Loucy (cell line): ENCODE measurements around the gene KRAS.

Experiments
- H2AFZ ChIP-seq: fragments of 200-600 bp; sonication (generic); 2 replicates; pipeline ENCODE4 v1.6.0; 2016; ENCODE audit warnings: antibody characterized with exemption, mild to moderate bottlenecking, low read length, moderate library complexity
- H3F3A ChIP-seq: fragments of 200-600 bp; 2 replicates; pipeline ENCODE4 v1.6.0; 2016; ENCODE audit warnings: antibody characterized with exemption, low read depth, mild to moderate bottlenecking
- H3K27me3 ChIP-seq: fragments of 200-600 bp; sonication (generic); 2 replicates; pipeline ENCODE4 v1.6.1; 2014; ENCODE audit warnings: low read length, mild to moderate bottlenecking; ENCODE audit not compliant: insufficient read depth, poor library complexity, severe bottlenecking
- H3K36me3 ChIP-seq: fragments of 200-600 bp; sonication (generic); 2 replicates; pipeline ENCODE4 v1.6.1; 2016; ENCODE audit warnings: low read length; ENCODE audit not compliant: insufficient read depth
- H3K4me1 ChIP-seq: fragments of 200-600 bp; sonication (generic); 2 replicates; pipeline ENCODE4 v1.5.1; 2014; ENCODE audit warnings: low read length, mild to moderate bottlenecking; ENCODE audit not compliant: insufficient read depth, poor library complexity, severe bottlenecking
- H3K4me2 ChIP-seq: fragments of 200-600 bp; sonication (generic); 2 replicates; pipeline ENCODE4 v1.6.0; 2014; ENCODE audit warnings: antibody characterized with exemption, low read length, low read depth, mild to moderate bottlenecking; ENCODE audit not compliant: poor library complexity, severe bottlenecking
- H3K4me3 ChIP-seq: fragments of 200-600 bp; sonication (generic); 2 replicates; pipeline ENCODE4 v1.5.1; 2014; ENCODE audit warnings: low read length, mild to moderate bottlenecking, mixed read lengths; ENCODE audit not compliant: poor library complexity, severe bottlenecking
- H3K79me2 ChIP-seq: fragments of 200-600 bp; sonication (generic); 2 replicates; pipeline ENCODE4 v1.6.1; 2014; ENCODE audit warnings: low read length; ENCODE audit not compliant: insufficient read depth
- H3K9ac ChIP-seq: fragments of 200-600 bp; sonication (generic); 2 replicates; pipeline ENCODE4 v1.6.0; 2014; ENCODE audit warnings: mild to moderate bottlenecking, low read depth, low read length, moderate library complexity; ENCODE audit not compliant: poor library complexity, severe bottlenecking
- H3K9me2 ChIP-seq: fragments of 200-600 bp; sonication (generic); replicated peaks from 2 replicates; pipeline ENCODE4 v1.6.1; 2016; ENCODE audit warnings: low read depth, low read length, mixed read lengths
- H3K9me3 ChIP-seq: fragments of 200-600 bp; sonication (generic); 2 replicates; pipeline ENCODE4 v1.6.1; 2014; ENCODE audit warnings: mild to moderate bottlenecking, antibody characterized with exemption, low read length, low read depth; ENCODE audit not compliant: insufficient read depth
- H4K20me1 ChIP-seq: fragments of 200-600 bp; sonication (generic); 2 replicates; pipeline ENCODE4 v1.6.0; 2014; ENCODE audit warnings: antibody characterized with exemption, low read length, mild to moderate bottlenecking; ENCODE audit not compliant: insufficient read depth, poor library complexity, severe bottlenecking
- CTCF ChIP-seq: fragments of 200-600 bp; sonication (generic); conservative IDR thresholded peaks from 2 replicates; pipeline ENCODE4 v1.5.1; 2014; ENCODE audit warnings: mild to moderate bottlenecking, antibody characterized with exemption, low read length
- EZH2phosphoT487 ChIP-seq: fragments of 200-600 bp; IDR thresholded peaks from 2 replicates; pipeline ENCODE4 v1.6.1; 2018; ENCODE audit warnings: antibody characterized with exemption, mild to moderate bottlenecking, moderate library complexity, borderline replicate concordance

KRAS gene

GRCh38 chr12:25269701-25270100 lies 19.0 kb upstream of the KRAS start:
- Histone ChIP-seq H3K36me3 (no peaks in the 10 kb centered on the region), H3K9me3 (no peaks in the 10 kb centered on the region), H3K4me1 (peaks cover 6% of the 10 kb centered on the region), H2AFZ (peak overlapping the region; percentile 2; the same call in 1 of the 2 replicates), H3K9me2 (no peaks in the 10 kb centered on the region), H3K9ac (no peak overlapping the region), H3K27me3 (no peaks in the 10 kb centered on the region), H3K4me3 (no peak overlapping the region), H3F3A (no peaks in the 10 kb centered on the region), H3K4me2 (no peak overlapping the region), H3K79me2 (no peaks in the 10 kb centered on the region), H4K20me1 (no peaks in the 10 kb centered on the region)
- TF ChIP-seq CTCF = no peak
- TF ChIP-seq EZH2phosphoT487 = no peak

- H3K4me3 ChIP-seq = no peak overlapping the region
- no peaks in the 10 kb centered on the region for H4K20me1 ChIP-seq
- TF ChIP-seq CTCF (no peak), EZH2phosphoT487 (no peak)
- H3K9me2 ChIP-seq = no peaks in the 10 kb centered on the region
- H3K79me2 ChIP-seq = no peaks in the 10 kb centered on the region
- no peak overlapping the region for H2AFZ ChIP-seq
- no peaks in the 10 kb centered on the region for H3F3A ChIP-seq
- H3K36me3 ChIP-seq = no peaks in the 10 kb centered on the region
- no peak overlapping the region for H3K9ac ChIP-seq
- H3K4me1 ChIP-seq = peaks cover 6% of the 10 kb centered on the region
- H3K9me3 ChIP-seq = no peaks in the 10 kb centered on the region
- no peak overlapping the region for H3K4me2 ChIP-seq
- H3K27me3 ChIP-seq = no peaks in the 10 kb centered on the region
Observed at GRCh38 chr12:25266497-25266896, 15.8 kb upstream of the KRAS start.

- H3K4me2 ChIP-seq = no peak overlapping the region
- no peaks in the 10 kb centered on the region for H3F3A ChIP-seq
- H3K9ac ChIP-seq = no peak overlapping the region
- no peaks in the 10 kb centered on the region for H3K9me3 ChIP-seq
- H3K4me3 ChIP-seq = no peak overlapping the region
- H4K20me1 ChIP-seq = no peaks in the 10 kb centered on the region
- peaks cover 4% of the 10 kb centered on the region for H3K4me1 ChIP-seq
- no peak overlapping the region for H2AFZ ChIP-seq
- H3K79me2 ChIP-seq = no peaks in the 10 kb centered on the region
- H3K27me3 ChIP-seq = no peaks in the 10 kb centered on the region
- H3K9me2 ChIP-seq = no peaks in the 10 kb centered on the region
- no peak for TF ChIP-seq EZH2phosphoT487
- TF ChIP-seq CTCF = no peak
- H3K36me3 ChIP-seq = no peaks in the 10 kb centered on the region
Observed at GRCh38 chr12:25264862-25265261, 14.1 kb upstream of the KRAS start.
